ENCODE data around the gene FBXW8. TPM values are rescaled to one million over a fixed set of nuclear protein-coding genes. Genes with fewer than 3 reads are reported as not detected.

Gene FBXW8
- total and polyA plus RNA-seq, 8 donors: 3.6 to 9.6 (median 8.3) TPM

DNA sequence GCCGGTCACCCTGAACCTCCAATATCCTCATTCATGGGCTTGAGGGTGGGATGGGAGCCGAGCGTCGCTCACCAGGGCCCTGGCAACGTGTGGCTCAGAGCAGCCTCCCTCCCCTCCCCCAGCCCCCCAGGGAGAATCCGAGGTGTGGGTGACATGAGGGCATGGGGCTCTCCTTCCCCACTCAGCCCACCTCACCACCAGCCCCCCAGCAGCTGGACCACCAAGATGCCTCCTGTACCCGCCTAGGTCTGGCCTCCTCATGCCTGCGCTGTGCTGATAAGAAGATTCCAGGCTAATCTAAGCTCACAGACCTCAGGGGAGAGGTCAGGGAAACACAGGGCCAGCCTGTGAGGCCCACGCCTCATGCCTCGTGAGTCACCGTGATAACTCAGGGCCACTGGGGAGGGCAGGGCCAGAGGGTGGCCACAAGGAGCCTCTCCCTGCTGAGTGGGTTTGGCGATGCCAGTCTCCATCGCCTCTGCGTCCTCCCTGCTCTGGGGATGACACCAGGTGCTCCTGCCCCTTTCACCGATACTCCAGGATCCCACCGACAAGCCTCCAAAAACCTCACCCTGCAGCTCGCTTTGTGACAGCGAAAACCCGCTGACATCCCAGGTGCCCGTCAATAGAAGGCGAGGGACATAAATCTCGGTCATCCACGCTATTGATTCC is 131.6 kb downstream of the FBXW8 start:
- WGBS, 2 donors: 79 to 82% methylated on average over 22 to 23 of the region's 23 CpGs
- TF ChIP-seq, protein P1, sequence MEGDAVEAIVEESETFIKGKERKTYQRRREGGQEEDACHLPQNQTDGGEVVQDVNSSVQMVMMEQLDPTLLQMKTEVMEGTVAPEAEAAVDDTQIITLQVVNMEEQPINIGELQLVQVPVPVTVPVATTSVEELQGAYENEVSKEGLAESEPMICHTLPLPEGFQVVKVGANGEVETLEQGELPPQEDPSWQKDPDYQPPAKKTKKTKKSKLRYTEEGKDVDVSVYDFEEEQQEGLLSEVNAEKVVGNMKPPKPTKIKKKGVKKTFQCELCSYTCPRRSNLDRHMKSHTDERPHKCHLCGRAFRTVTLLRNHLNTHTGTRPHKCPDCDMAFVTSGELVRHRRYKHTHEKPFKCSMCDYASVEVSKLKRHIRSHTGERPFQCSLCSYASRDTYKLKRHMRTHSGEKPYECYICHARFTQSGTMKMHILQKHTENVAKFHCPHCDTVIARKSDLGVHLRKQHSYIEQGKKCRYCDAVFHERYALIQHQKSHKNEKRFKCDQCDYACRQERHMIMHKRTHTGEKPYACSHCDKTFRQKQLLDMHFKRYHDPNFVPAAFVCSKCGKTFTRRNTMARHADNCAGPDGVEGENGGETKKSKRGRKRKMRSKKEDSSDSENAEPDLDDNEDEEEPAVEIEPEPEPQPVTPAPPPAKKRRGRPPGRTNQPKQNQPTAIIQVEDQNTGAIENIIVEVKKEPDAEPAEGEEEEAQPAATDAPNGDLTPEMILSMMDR (IDR thresholded peaks at IDR 0.05): no peak
- H3K27ac ChIP-seq: no peak overlapping the region
- DNase-seq (peak in 1 of 6 donors; percentile 46), ATAC-seq (peak; percentile 34 to 60 (median 53)), FAIRE-seq (no peak)
- no peaks in the 10 kb centered on the region for H3K9me3 ChIP-seq
- no peaks in the 10 kb centered on the region for H3K4me1 ChIP-seq
- no peaks in the 10 kb centered on the region for H3K27me3 ChIP-seq
- no peak overlapping the region for H3K4me3 ChIP-seq
- intact Hi-C loops (cut with DNase I): no loop called here
- H3K36me3 ChIP-seq: no peaks in the 10 kb centered on the region

DNA sequence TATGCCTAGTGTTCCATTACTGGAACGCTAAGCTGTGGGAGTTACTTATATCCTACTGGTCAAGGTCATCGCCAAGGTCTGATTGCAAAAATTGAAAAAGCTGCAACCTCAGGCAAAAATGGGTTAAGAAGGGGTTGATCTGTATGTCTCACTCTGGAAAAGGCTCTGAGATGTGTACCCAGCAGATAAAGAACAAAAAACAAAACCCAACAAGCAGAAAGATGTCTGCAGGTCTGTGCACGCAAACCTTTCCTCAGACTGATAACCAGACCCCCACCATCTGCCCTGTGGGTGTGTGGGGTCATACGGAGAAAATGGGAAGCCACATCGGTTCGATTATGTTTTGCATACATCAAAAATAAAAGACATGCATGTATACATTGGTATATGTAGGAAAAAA is 132.1 kb downstream of the FBXW8 start:
- FAIRE-seq: no peak

DNA sequence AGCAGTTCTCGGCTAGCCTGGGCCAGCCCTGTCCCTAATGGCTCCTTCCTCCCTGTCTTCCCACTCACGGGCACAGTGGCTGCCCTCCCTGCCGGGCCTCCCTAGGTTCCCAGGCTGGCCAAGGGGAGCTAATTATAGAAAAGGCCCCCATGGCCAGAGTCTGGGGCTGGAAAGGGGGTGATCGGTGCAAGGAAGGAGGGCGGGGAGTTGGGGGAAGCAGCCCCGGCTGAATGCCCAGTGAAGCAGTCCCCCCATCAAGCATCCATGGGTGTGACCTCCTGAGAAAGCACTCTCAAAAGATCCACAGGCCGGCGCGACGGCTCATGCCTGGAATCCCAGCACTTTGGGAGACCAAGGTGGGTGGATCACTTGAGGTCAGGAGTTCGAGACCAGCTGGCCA is 133.6 kb downstream of the FBXW8 start:
- H3K36me3 ChIP-seq: peaks cover 0 to 11% (median 0%) of the 10 kb centered on the region in 3 donors
- no peak for FAIRE-seq
- H3K4me1 ChIP-seq: peaks cover 0 to 9% (median 0%) of the 10 kb centered on the region in 3 donors
- no peak for ATAC-seq
- TF ChIP-seq, protein P1 (IDR thresholded peaks at IDR 0.05): no peak
- no peaks in the 10 kb centered on the region for H3K9me3 ChIP-seq
- DNase-seq: no peak
- no peaks in the 10 kb centered on the region for H3K27me3 ChIP-seq
- WGBS, 2 donors: 93 to 94% methylated on average over 11 of the region's 11 CpGs
- intact Hi-C loops (cut with DNase I): no loop called here
- H3K4me3 ChIP-seq: no peak overlapping the region
- H3K27ac ChIP-seq: no peak overlapping the region

More for the DNA sequence above, 132.1 kb downstream of the FBXW8 start:
- no peak for ATAC-seq
- TF ChIP-seq, protein P1 (IDR thresholded peaks at IDR 0.05): no peak
- WGBS, 2 donors: 66 to 70% methylated on average over 6 of the region's 6 CpGs
- Histone ChIP-seq H3K27me3 (no peaks in the 10 kb centered on the region), H3K4me1 (no peaks in the 10 kb centered on the region), H3K27ac (no peak overlapping the region), H3K36me3 (peaks cover 0 to under 1% (median 0%) of the 10 kb centered on the region in 3 donors), H3K4me3 (no peak overlapping the region), H3K9me3 (no peaks in the 10 kb centered on the region)
- DNase-seq: peak in 1 of 6 donors; percentile 3
- intact Hi-C loops (cut with DNase I): no loop called here

DNA sequence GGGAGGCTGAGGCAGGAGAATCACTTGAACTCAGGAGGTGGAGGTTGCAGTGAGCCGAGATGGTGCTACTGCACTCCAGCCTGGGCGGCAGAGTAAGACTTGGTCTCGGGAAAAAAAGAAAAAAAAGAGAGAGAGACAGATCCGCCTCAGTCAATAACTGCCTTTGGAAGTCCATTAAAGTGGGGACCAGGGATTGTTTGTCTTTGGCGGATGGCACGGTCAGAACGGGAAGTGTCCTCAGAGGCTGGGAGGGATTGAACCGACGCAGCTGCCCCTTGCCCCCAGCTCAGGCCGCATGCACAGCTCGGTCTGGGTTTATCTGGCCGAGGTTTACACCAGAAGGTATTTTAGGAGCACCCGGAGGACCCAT is 134.0 kb downstream of the FBXW8 start:
- TF ChIP-seq, protein P1 (IDR thresholded peaks at IDR 0.05): no peak
- H3K27ac ChIP-seq: no peak overlapping the region
- intact Hi-C loops (cut with DNase I): no loop called here
- H3K4me3 ChIP-seq: no peak overlapping the region
- no peaks in the 10 kb centered on the region for H3K9me3 ChIP-seq
- DNase-seq: no peak
- no peak for ATAC-seq
- no peaks in the 10 kb centered on the region for H3K27me3 ChIP-seq
- FAIRE-seq: no peak
- 89 to 91% methylated on average over 13 of the region's 13 CpGs for WGBS, 2 donors
- H3K36me3 ChIP-seq: peaks cover 0 to 12% (median 0%) of the 10 kb centered on the region in 3 donors
- H3K4me1 ChIP-seq: peaks cover 0 to 9% (median 0%) of the 10 kb centered on the region in 3 donors

Data from pancreas (tissue), 10 donors.